NCI-H748 (cell line): ENCODE measurements around the gene HMCN2.

Experiments
- DNase-seq: peaks from one replicate; lab custom pipeline; 2025; ENCODE audit not compliant: unreplicated experiment; lab: John Stamatoyannopoulos, UW

Gene HMCN2

DNA sequence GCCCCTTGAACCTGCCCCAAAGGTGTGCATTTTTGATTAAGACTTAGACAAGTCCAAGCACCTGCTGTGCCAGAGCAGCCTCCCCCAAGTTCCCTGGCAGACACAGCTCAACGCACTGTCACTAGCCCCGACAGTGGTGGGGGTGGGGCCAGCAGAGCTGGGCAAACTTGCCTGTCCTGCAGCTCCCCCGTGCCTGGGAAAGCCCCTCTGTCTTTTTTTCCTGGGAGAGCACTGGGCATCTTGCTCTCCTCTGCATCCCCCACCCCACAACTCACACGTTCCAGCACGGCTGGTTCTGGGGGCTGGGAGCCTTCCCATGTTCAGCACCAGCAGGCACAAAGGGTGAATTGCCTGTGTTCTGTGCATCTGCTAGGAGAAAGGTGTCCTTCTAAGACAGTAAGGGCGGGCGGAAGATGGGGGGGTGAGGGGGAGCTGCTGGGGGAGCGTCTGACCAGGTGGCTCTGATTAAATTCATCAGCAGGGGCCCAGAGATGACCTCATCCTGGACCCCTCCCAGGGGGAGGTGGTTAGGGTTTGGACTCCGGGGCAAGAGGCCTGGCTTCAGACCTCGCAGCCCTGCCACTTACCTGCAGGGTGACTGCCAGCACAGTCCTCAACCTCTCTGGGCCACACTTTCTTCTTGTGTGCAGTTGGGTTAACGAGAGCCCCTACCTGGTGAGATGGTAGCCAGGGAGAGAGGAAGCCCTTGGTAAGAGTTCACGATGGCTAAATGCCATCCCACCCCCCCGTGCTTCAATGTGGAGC, 23.5 kb downstream of the HMCN2 start:
- DNase-seq = no peak

DNA sequence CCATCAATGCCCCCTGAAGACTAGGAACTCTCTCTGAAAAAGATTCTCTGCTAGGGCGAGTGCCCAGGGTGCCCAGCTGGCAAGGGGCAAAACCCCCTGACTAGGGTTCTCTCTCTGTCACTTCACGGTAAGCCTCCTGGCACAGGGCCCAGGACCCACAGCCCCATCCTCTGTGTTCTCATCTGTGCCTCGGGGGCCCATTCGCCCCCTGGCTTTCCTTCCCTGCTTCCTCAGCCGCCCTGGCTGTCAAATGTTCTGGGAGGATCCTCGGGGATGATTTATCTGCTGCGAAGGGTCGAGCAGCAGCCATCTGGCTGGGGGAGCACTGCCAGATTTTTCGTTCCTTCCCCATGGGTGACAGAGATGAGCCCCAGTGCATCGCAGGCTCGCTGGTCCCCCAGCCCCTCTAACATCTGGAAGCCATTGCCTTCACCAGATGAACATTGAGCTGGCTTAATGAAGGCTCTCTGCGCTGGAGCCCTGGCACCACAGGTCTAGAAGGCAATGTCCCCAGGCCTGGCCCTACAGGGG, 24.2 kb downstream of the HMCN2 start:
- no peak for DNase-seq

DNA sequence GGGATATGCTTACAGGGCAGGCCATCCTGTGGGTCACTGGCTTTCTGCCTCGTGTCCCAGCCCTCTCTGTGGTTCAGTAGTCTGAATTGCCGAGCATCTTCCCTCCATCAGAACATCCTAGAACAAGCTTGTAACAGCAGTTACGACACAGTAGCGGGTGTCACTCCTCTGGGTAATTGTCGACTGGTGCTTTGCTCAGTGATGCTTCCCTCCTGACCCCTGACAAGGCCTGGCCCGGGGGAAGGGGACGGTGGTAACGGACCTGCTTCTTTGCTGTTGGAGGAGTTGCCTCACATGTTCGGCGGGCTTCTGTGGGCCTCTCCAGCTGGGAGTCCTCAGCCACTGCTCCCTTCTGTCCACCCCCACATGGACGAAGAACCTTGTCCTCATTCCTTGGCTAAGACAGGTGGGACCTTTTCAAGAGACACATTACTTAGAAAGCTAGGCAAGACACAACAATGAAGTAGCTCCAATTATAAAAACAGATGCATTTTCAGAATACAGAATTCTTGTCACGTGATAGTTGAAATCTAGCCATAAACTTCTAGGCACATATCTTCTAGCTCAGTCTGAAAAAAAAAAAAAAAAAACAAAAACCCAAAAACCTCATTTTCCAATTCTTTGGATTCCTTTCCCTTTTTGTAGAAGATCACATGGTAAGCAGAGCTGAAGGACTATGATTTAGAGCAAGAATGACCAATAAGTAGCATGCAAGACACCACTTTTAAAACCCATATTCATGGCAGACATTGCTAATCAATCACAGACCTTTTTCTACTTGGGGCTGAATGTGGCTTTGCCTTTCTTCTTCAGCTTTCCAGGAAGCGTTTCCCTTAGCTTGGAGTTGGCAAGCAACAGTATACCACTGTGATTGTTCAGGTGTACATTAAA, 25.0 kb downstream of the HMCN2 start:
- DNase-seq = no peak

DNA sequence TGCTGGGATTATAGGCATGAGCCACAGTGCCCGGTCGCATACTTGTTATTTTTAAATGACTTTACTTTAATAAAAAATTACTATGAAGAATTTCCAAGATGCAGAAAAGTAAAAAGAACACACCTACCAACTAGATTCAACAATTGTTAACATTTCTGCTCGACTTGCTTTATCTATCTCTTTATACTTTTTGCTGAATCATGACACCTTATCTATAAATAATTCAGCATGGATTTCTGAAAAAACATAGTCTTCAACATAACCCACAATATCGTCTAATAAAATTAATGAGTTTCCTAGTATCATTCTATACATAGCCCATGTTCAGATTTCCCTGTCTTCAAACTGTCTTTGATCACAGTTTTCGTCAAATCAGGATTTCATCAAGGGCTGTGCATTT, 25.9 kb downstream of the HMCN2 start:
- DNase-seq = no peak

DNA sequence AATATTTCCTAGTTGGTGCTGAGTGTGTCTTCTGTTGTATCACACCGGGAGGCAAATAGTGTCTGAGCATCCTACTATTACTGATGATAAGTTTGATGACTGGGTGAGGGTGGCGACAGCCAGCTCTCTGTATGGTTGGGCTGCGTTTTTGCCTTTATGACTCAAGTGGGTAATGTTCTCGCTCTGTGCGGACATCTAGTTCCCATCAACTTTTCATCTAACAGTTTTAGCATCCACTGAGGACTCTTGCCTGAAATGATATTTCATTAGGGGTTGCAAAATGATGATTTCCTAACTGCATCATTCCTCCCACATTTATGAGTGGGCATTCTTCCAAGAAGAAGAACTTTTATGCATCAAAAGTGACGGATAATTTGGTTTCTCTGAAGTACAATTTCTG, 26.5 kb downstream of the HMCN2 start:
- DNase-seq = no peak

DNA sequence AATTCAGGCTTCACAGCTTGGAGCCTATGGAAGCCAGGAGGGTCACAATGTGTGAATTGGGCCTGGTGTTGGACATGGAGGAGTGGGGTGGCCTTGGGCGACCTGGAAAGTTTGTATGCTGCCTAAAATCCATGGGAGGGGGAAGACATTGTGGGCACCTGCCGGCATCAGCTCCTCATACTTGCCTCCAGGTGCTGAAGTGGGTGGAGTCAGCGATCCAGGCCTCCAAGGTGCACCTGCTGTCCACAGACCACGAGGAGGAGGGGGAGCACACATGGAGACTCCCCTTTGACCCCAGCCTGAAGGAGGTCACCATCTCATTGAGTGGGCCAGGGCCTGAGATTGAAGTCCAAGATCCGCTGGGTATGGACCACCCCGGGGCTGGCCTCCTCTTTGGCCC, 29.1 kb downstream of the HMCN2 start:
- no peak for DNase-seq

DNA sequence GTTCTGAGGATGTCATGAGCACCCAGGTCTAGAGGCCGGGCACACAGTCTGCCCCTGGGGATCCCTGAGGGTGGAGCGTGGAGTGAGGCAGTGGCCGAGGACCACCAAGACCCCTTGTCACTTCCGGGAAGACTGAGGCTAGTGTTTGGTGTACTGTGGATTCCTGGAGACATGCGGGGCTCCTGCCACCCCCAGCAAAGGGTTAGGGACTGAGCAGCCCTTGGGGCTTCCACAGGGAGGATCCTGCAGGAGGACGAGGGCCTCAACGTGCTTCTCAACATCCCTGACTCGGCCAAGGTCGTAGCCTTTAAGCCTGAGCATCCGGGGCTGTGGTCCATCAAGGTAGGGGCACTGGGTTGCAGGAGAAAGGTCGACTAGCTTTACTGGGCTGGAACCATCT, 29.9 kb downstream of the HMCN2 start:
- DNase-seq = no peak

DNA sequence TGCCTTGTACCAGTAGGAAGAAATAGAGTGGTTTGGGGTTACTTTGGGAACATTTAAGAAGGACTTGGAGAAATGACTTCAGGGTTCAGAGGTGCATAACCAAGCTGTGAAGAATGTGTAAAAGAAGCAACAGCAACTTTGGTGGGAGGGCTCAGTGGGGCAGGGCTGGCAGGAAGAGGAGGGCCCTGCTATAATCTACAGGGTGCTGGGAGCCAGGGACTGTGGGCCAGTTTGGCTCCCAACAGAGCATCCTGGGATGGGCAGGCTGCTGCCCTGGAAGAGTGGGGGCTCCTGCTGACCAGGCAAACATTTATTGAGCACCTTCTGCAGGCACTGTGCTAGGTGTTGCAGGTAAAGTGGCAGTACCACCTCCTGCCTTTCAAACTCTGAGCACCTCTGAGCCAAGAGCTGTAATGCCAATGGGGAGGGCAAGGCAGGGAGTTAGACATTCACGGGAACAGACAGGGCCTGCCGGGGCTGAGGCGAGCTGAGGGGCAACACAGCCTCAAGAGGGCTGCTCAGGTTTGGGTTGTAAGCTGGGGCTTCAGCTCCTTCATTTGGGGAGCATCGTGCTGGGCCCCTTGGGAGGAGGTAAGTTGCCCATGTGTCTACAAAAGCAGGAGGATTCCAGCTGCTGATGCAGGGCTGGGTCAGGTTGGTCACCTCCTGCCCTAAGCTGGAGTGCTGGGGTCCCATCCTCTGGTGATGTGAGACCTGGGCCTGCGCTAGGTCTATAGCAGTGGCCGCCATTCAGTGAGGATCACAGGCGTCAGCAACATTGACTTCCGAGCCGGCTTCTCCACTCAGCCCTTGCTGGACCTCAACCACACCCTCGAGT, 30.6 kb downstream of the HMCN2 start:
- DNase-seq = no peak

DNA sequence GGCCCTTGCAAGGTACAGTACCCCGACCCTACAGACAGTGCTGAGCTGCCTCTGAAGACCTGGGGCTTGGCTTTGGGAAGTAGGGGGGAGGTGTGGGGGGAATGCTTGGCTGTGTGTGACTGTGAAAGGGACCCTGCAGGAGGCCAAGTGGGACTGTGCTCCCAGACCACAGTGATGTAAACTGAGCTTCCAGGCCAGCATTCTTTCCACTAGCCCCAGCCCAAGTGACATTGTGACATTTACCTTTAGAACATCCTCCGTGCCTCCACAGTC, 31.2 kb downstream of the HMCN2 start:
- no peak for DNase-seq

DNA sequence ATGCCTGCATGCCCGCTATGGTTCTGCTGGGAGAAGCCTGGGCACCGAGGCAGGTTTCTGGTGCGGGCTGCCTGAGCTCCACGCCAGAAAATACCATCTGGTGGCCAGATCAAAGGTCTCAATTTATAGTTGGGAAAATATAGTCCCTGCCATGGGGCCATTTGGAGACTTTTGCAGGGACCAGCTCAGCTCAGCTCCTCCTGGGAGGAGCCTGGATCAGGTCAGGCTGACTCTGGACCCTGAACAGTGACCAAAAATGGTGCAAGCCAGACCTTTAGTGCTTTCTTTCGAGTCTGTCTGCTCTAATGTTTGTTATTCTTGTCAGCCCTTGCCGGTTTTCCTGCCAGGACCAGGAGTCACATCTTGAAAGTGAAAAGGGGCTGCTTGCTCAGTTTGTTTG, 31.8 kb downstream of the HMCN2 start:
- no peak for DNase-seq

DNA sequence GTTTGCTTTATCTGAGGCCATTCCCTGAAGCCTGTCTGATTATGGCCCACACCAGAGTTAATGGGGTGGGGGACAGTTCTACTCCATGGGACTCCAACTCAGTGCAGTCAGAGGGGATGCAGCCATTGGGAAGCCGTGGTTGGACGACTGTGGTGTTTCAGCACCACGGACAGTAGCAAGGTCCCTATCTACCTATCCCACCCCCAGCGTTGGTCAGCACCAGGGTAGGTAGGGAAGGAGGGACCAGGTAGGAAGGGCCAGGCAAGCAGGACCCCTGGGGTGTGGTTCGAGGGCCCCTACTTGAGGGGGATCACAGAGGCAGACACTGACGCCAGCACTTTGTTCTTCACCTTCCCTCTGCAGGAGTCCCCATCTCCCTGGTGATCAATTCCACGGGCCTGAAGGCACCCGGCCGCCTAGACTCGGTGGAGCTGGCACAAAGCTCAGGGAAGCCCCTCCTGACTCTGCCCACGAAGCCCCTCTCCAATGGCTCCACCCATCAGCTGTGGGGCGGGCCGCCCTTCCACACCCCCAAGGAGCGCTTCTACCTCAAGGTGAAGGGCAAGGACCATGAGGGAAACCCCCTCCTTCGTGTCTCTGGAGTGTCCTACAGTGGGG, 33.2 kb downstream of the HMCN2 start:
- DNase-seq = no peak

DNA sequence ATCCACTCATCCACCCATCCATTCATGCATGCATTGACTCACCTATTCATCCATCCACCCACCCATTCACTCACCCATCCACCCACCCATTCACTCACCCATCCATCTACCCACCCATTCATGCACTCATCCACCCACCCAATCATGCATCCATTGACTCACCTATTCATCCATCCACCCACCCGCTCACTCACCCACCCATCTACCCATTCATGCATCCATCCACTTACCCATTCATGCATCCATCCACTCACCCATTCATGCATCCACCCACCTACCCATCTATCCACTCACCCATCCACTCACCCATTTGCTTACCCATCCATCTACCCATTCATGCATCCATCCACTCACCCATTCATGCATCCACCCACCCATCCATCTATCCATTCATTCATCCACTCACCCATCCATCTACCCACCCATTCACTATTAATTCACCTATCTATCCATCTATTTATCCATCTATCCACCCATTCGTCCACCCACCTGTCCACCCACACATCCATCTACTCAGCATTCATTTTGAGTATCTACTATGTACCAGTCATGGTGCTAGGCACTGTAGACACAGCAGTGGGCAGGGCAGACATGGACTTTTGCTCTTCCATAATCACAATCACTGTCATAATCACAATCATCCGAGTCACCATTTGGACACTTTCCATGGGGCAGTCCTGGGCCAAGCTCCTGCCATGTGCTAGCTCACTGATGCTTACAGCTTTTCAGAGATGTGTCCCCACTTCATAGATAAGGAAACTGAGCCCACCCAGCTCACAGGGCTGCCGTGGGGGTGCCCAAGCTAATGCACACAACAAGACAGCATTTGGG, 34.4 kb downstream of the HMCN2 start:
- no peak for DNase-seq

DNA sequence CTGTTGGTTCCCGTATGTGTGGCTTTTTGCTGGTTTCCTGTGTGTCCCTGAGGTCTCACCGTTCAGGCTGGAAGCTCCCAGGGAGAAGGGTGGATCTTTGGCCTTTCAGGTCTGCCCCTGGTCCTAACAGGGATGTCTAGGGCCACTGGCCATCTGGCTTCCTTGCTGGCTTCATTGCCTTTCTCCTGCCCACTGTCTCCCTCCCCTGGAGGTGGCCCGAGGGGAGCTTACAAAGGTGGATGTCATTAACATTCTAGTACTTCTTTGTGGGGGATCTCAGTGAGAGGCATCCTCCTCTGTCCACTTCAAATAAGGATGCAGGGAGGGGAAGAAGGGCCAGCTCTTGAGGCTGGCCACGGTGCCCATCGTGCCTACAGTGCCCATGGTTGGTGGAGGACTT, 35.2 kb downstream of the HMCN2 start:
- DNase-seq = no peak

DNA sequence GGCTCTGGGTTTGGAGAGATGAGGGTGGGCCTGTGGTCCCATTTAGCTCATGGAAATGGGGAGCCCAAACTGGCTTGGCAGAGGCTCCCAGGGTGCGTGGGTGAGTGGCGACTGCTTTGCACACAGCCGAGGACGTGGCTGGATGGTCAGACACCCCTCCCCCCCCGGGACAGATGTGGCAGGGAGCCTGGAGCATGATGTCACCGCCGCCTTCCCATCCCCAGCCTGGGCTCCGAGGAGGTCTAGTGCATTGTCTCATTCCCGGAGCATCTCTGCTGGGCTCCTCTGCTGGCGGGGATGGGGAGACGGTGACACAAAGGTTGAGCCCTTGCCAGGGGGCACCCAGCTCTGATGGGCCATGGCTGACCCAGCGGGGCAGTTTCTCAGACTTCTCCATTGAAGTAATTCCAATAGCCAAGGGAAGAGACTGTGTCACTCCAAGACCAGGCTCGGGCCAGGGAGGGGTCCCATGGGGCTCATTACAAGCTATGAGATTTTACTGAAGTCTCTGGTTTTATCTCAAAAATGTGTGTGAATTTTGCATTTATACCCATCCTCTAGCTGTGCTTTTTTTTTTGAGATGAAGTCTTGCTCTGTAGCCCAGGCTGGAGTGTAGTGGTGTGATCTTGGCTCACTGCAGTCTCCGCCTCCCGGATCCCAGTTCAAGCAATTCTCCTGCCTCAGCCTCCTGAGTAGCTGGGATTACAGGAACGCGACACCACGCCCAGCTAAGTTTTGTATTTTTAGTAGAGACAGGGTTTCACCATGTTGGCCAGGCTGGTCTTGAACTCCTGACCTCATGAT, 36.1 kb downstream of the HMCN2 start:
- no peak for DNase-seq

DNA sequence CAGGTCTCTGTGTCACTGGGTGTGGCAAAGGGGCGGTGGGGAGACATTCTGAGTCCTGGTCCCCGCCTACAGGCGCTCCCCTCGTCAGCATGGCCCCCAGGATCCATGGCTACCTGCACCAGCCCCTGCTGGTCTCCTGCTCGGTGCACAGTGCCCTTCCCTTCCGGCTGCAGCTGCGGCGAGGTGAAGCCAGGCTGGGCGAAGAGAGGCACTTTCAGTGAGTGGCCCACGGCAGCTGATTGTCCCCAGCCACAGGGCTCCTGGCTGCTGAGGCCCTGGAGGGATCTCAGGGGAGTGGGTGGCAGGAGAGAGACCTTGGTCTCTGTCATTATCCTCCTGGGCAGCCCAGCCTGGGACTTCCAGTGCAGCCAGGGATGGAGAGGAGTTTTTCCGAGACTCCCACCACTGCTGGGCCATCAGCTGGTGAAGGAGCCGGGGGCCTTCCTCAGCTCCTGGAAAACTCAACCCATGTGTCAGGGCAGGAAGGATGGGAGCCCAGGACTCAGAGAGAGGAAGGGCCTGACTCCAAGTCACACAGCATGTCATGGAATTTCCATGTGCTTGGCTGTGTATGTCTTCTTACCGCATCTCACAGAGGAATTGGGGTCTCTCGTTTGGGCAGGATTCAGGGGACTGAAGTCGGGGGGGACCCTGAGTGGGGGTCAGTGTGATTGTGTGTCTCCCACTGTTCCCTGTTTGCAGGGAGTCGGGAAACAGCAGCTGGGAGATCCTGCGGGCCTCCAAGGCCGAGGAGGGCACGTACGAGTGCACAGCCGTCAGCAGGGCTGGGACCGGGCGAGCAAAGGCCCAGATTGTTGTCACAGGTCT, 37.4 kb downstream of the HMCN2 start:
- no peak for DNase-seq

DNA sequence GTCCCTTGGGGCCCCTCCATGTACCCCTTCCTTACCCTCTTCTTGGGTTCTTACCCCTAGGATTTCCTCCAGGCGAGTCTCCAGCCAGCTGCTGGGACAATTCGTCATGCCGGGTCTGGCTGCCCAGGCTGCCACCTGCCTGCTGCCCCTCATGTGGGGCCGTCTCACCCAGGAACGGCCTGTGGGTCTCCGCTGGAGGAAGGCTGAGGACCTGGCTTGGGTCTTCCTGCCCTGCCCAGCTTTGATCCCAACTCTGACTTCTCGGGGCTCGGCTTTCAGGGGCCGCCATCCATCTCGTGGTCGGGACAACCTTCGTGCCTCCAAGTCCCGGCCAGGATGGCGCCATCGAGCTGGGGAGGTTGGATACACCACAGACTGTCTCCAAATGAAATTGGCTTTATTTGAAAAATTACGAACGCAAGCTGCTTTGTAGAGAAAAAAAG, 38.1 kb downstream of the HMCN2 start:
- no peak for DNase-seq

DNA sequence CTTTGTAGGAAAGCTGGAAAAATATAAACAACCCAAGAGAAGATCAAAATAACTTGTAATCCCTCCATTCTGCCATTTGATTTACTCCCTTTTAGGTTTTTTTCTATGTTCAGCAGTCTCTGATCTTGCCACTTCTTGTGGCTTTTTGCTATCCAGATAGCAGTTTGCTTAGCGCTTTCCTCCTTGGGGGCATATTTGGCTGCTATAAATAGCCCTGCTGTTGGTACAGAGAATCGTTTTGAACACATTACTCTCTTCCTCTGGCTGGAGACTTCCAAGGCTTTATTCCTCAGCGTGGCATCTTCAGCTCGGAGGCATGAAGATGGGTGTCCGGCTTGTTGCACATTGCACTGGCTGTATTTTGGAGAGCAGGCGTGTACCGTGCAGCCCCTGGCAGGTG, 38.6 kb downstream of the HMCN2 start:
- DNase-seq = no peak

DNA sequence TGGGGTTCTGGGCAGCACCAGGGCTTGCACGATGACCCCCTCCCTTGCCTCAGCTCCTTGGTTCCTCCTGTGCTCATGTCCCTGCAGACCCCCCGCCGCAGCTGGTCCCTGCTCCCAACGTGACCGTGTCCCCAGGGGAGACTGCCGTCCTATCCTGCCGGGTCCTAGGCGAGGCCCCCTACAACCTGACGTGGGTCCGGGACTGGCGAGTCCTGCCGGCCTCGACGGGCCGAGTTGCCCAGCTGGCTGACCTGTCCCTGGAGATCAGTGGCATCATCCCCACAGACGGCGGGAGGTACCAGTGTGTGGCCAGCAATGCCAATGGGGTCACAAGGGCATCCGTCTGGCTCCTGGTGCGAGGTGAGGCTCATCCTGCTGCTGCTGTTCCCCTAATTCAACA, 39.1 kb downstream of the HMCN2 start:
- DNase-seq = no peak
